Esophagus (tissue), 2 donors: ENCODE results near the gene IFNAR1. TPM values are rescaled to one million over a fixed set of nuclear protein-coding genes. Genes with fewer than 3 reads are reported as not detected.

Source experiments
- H3K27ac ChIP-seq, 2 donors: one replicate each; pipeline ENCODE4 v1.5.1; 2013; ENCODE audit warnings: low read depth in 2 of 2, mild to moderate bottlenecking in 2 of 2, inconsistent platforms in 1 of 2, low read length in 1 of 2, moderate library complexity in 1 of 2
- H3K27me3 ChIP-seq, 2 donors: one replicate each; pipeline ENCODE4 v1.6.1; 2013; ENCODE audit warnings: low read length in 2 of 2, control low read depth in 1 of 2, mild to moderate bottlenecking in 1 of 2; ENCODE audit not compliant: insufficient read depth in 2 of 2, control insufficient read depth in 1 of 2
- H3K36me3 ChIP-seq, 2 donors: one replicate each; pipeline ENCODE4 v1.6.1; 2013; ENCODE audit warnings: low read length in 1 of 2; ENCODE audit not compliant: control insufficient read depth in 2 of 2, insufficient read depth in 2 of 2
- H3K4me1 ChIP-seq, 2 donors: one replicate each; pipeline ENCODE4 v1.6.1; 2013; ENCODE audit warnings: low read length in 1 of 2; ENCODE audit not compliant: control insufficient read depth in 2 of 2, insufficient read depth in 2 of 2
- H3K4me3 ChIP-seq, 2 donors: one replicate each; pipeline ENCODE4 v1.5.1; 2013; ENCODE audit warnings: low read length in 2 of 2, mild to moderate bottlenecking in 2 of 2, low read depth in 1 of 2, moderate library complexity in 1 of 2
- H3K9me3 ChIP-seq, 2 donors: one replicate each; pipeline ENCODE4 v1.6.1; 2013; ENCODE audit warnings: mild to moderate bottlenecking in 2 of 2, low read depth in 1 of 2, low read length in 1 of 2, moderate library complexity in 1 of 2; ENCODE audit not compliant: control insufficient read depth in 2 of 2, insufficient read depth in 1 of 2
- WGBS, 2 donors: extraction: QIAGEN DNeasy Blood & Tissue Kit; methylation state at CpG; one replicate each; pipeline ENCODE4 v1.1.7; 2013; 5-methylcytosine and 5-hydroxymethylcytosine counted together
- polyA plus RNA-seq, 2 donors: library from polyadenylated mRNA; stranded (reverse); fragments of 200-250 nt; gene quantifications; one replicate each; pipeline ENCODE4 v1.2.3, GENCODE V29; 2013
- donor health status: healthy with polysubstance abuse.
- donor health status: Bipolar disorder and iron deficiency.

Gene IFNAR1
- polyA plus RNA-seq, 2 donors = 9.0 to 14.1 TPM

DNA sequence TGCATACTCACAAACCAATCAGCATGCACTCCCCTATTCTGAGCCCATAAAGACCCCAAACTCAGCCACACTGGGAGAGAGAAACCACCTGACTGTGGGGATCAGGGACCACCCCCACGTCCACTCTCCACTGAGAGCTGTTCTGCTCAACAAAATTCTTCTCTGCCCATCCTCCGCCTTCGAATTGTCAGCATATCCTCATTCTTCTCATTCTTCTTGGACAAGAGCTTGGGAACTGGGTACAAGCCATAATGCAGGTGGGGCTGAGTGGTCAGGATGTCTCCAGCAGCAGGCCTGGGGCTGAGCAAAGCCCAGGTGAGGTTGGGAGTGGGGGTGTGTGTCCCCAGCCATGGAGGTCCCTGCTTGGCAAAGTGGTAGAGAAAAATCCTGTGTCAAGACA is 43.8 kb downstream of the IFNAR1 start:
- Histone ChIP-seq H3K36me3 (no peaks in the 10 kb centered on the region), H3K4me3 (no peak overlapping the region), H3K4me1 (peaks cover 0 to 2% of the 10 kb centered on the region in 2 donors), H3K27ac (no peak overlapping the region), H3K27me3 (no peaks in the 10 kb centered on the region), H3K9me3 (peaks cover 6 to 17% of the 10 kb centered on the region in 2 donors)
- 89 to 93% methylated on average over 3 of the region's 3 CpGs for WGBS, 2 donors

DNA sequence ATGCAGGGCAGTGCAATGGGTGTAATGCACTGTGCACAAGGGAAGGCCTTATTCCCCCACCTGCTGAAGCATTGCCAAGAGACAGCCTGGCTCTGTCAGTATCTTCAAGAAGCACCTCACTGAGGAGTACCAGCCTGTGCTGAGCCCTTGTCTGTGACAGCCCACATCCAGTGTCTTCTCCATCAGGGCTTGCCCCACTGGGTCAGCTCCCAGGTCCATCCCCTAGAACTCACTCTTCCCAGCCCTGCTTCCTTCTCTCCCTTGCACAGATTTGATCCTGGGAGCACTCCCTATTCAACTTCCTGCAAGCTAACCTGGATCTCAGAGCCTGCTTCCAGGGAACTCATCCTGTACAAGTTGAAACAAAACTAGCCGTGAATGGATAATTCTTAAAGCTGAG is 44.8 kb downstream of the IFNAR1 start:
- Histone ChIP-seq H3K27ac (no peak overlapping the region), H3K27me3 (no peaks in the 10 kb centered on the region), H3K4me1 (peaks cover 0 to 2% of the 10 kb centered on the region in 2 donors), H3K4me3 (no peak overlapping the region), H3K36me3 (no peaks in the 10 kb centered on the region), H3K9me3 (peaks cover 6 to 17% of the 10 kb centered on the region in 2 donors)
- 94 to 96% methylated on average over 1 of the region's 1 CpG for WGBS, 2 donors

DNA sequence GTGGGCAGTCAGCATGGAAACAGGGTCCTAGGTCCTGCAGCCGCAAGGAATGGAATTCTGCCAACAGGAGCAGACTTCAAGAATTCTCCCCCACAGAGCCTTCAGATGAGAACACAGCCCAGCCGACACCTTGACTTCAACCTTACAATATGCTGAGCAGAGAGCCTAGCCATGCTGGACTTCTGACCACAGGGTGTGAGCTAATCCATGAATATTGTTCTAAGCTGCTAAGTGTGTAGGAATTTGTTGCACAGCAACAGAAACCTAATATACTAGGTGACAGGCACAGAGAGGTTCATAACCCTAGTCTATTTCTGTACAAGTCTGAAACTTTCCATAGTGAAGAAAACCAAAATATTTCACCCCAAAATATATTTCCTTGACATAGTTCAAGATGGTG is 45.5 kb downstream of the IFNAR1 start:
- Histone ChIP-seq H3K27me3 (no peaks in the 10 kb centered on the region), H3K4me3 (no peak overlapping the region), H3K4me1 (peaks cover 0 to 2% of the 10 kb centered on the region in 2 donors), H3K27ac (no peak overlapping the region), H3K36me3 (no peaks in the 10 kb centered on the region), H3K9me3 (peaks cover 6 to 17% of the 10 kb centered on the region in 2 donors)
- 92 to 100% methylated on average over 2 of the region's 2 CpGs for WGBS, 2 donors

DNA sequence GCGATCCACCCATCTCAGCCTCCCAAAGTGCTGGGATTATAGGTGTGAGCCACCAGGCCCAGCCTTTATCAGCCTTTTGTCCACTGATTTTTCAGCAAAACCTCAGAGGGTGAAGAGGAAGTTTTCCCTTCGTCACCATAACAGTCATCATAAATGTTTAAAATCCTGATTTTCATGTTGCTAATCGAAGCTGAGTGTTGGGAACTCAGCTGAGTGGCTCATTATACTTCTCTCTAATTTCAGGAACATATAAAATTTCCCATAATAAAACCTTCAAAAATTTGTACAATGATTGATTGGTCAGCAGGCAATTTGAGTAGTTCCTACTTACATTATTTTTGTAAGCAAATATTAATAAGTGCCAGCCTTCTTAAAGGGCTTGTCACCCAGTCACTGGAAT is 46.6 kb downstream of the IFNAR1 start:
- Histone ChIP-seq H3K36me3 (no peaks in the 10 kb centered on the region), H3K4me3 (no peak overlapping the region), H3K27me3 (no peaks in the 10 kb centered on the region), H3K4me1 (peaks cover 0 to 2% of the 10 kb centered on the region in 2 donors), H3K27ac (no peak overlapping the region), H3K9me3 (peaks cover 6 to 17% of the 10 kb centered on the region in 2 donors)
- 79 to 84% methylated on average over 3 of the region's 3 CpGs for WGBS, 2 donors

DNA sequence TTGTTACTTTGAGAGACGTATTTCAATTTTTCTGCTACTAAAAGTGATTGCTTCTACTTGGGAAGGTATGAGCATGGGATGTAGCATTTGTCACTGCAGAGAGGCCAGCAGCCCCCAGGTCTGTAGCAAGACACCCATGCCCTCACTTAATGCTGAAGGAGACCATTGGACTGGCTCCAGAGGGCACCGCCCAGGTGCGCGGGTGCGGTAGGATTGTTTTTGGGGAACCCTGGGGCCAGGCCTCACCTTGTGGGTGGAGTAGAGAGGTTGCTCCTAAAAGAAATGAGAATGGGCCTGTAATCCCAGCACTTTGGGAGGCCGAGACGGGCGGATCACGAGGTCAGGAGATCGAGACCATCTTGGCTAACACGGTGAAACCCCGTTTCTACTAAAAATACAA is 47.8 kb downstream of the IFNAR1 start:
- Histone ChIP-seq H3K4me3 (no peak overlapping the region), H3K4me1 (peaks cover 0 to 2% of the 10 kb centered on the region in 2 donors), H3K9me3 (peaks cover 6 to 12% of the 10 kb centered on the region in 2 donors), H3K36me3 (no peaks in the 10 kb centered on the region), H3K27ac (no peak overlapping the region), H3K27me3 (no peaks in the 10 kb centered on the region)
- WGBS, 2 donors = 95% methylated on average over 10 to 12 of the region's 12 CpGs

DNA sequence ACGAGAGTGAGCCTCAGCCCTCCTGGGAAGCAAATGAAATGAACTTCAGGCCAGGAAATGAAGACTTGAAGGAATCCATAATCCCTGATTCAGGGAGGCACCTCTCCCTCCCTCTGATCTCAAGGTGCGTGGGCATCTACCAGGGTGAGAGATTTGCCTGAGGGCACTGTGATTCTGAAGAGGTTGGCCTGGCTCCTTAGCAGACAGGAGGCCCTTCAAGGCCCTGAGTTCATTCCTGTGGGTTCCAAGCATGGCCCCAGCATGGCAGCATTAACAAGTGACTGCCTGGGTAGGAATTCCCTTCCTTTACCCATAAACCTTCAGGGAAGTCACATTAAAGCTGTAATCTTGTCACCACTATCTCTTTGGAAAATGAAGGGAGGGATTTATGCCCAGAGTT is 48.7 kb downstream of the IFNAR1 start:
- peaks cover 0 to 2% of the 10 kb centered on the region in 2 donors for H3K4me1 ChIP-seq
- no peaks in the 10 kb centered on the region for H3K27me3 ChIP-seq
- H3K4me3 ChIP-seq = no peak overlapping the region
- 60 to 74% methylated on average over 2 of the region's 2 CpGs for WGBS, 2 donors
- no peaks in the 10 kb centered on the region for H3K36me3 ChIP-seq
- H3K9me3 ChIP-seq = peaks cover 6 to 7% of the 10 kb centered on the region in 2 donors
- peak overlapping the region; percentile 41 to 50 for H3K27ac ChIP-seq

DNA sequence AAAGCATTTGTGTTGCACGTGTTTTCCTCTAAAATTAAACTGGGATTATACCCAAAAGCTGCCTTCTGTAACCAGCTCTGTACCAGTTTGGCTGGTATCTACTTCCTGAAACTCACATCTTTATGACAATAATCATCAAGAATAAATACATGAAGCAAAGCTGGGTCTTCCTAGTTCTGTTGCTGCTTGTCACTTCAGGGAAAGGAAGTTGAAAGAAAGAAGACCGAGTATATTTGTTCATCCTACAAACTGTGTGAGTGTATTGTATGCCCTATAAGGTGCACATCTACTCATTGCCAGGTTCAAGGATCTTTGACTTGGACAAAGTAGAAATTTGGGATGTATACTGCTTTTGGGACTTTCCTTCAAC is 49.3 kb downstream of the IFNAR1 start:
- Histone ChIP-seq H3K9me3 (peaks cover 4 to 6% of the 10 kb centered on the region in 2 donors), H3K36me3 (no peaks in the 10 kb centered on the region), H3K27me3 (no peaks in the 10 kb centered on the region), H3K4me3 (no peak overlapping the region), H3K4me1 (peaks cover 0 to 2% of the 10 kb centered on the region in 2 donors), H3K27ac (peak overlapping the region in 1 of 2 donors; percentile 41)
- 38 to 40% methylated on average over 2 of the region's 2 CpGs for WGBS, 2 donors

DNA sequence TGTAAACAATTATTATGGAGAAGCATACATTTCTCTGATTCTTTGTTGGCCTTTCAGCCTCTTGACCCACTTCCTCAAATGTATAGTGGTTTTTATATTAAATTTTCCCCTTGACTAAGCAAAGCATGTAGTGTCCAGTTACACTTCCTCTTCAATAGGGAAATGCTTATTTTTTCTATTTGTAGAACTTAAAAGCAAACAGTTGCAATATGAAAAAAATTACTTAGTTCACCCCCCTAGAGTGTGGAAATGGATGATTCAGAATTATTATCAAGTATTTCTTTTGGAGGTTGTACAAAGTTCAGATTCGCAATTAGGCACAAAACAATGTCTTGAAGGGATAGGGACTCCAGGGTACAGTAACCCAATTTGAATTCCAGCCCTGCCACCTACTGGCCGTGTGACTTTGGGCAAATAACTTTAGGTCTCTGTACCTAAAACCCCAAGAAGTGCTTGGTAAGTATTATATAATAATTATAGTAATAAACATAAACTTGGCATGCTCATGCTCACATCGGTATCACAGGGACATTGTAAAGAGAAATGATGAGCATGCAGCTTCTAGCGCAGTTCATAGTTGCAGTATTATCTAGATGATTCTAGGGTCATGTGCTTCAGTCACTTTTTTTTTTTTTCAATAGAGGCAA is 49.8 kb downstream of the IFNAR1 start:
- 17 to 24% methylated on average over 4 of the region's 4 CpGs for WGBS, 2 donors
- Histone ChIP-seq H3K27ac (peak overlapping the region in 1 of 2 donors; percentile 37), H3K9me3 (peaks cover 4 to 5% of the 10 kb centered on the region in 2 donors), H3K4me3 (no peak overlapping the region), H3K4me1 (peaks cover 0 to 2% of the 10 kb centered on the region in 2 donors), H3K36me3 (no peaks in the 10 kb centered on the region), H3K27me3 (no peaks in the 10 kb centered on the region)

DNA sequence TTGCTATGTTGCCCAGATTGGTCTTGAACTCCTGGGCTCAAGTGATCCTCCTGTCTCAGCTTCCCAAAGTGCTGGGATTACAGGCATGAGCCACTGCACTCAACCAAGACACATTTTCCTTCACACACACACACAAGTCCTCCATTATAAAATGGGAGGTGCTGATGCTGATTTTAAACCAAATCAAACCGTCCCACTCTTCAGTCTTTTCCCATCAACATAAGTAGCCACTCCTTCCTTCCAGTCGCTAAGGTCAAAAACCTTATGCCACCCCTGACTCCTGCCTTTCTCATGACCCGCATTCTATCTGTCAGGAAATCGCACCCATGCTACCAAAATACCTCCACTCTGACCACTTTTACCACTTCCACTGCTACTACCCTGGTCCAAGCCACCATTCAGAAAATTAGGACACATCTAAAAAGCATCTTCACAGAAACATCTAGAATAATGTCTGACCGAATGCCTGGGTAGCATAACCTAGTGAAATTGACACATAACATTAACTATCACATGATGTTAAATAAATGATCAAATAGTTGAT is 50.4 kb downstream of the IFNAR1 start:
- Histone ChIP-seq H3K27ac (no peak overlapping the region), H3K4me3 (no peak overlapping the region), H3K4me1 (peaks cover 0 to 2% of the 10 kb centered on the region in 2 donors), H3K27me3 (no peaks in the 10 kb centered on the region), H3K9me3 (peaks cover under 1 to 2% of the 10 kb centered on the region in 2 donors), H3K36me3 (no peaks in the 10 kb centered on the region)
- 70 to 74% methylated on average over 5 of the region's 5 CpGs for WGBS, 2 donors
